Mesenchymal stem cell (in vitro differentiated cells and primary cell): Measurements from ENCODE around the gene LGI1.
A peak's percentile ranks its signal among the peaks of the same experiment; 100 is the strongest.

Experiments
- DNase-seq: peaks from one replicate; pipeline ENCODE4 v3.0.0-alpha.2; 2013
- H2AFZ ChIP-seq: one replicate; pipeline ENCODE4 v1.6.1; 2013; ENCODE audit warnings: low read depth, mild to moderate bottlenecking, control low read depth, inconsistent platforms, low read length, moderate library complexity
- H2AK5ac ChIP-seq: 2 replicates; pipeline ENCODE4 v1.6.1; 2013; ENCODE audit warnings: low read length, moderate library complexity, mild to moderate bottlenecking, inconsistent platforms; ENCODE audit not compliant: severe bottlenecking
- H2BK120ac ChIP-seq: one replicate; pipeline ENCODE4 v1.6.1; 2013; ENCODE audit warnings: low read depth, mild to moderate bottlenecking, inconsistent platforms, low read length, moderate library complexity
- H2BK12ac ChIP-seq, 2 experiments: one replicate each; pipeline ENCODE4 v1.6.1; 2013; ENCODE audit warnings: inconsistent platforms in 2 of 2, low read length in 2 of 2, mild to moderate bottlenecking in 2 of 2, moderate library complexity in 2 of 2, control low read depth in 1 of 2
- H2BK15ac ChIP-seq: one replicate; pipeline ENCODE4 v1.6.1; 2013; ENCODE audit warnings: mild to moderate bottlenecking, low read depth, inconsistent platforms; ENCODE audit not compliant: poor library complexity, severe bottlenecking
- H2BK5ac ChIP-seq: 2 replicates; pipeline ENCODE4 v1.6.1; 2013; ENCODE audit warnings: low read depth, mild to moderate bottlenecking, low read length, control low read depth, inconsistent platforms; ENCODE audit not compliant: poor library complexity, severe bottlenecking
- H3K14ac ChIP-seq, 2 experiments: one replicate each; pipeline ENCODE4 v1.6.1; 2013; ENCODE audit warnings: inconsistent platforms in 2 of 2, low read length in 2 of 2, control low read depth in 1 of 2, mild to moderate bottlenecking in 1 of 2, moderate library complexity in 1 of 2
- H3K18ac ChIP-seq, 2 experiments: one replicate each; pipeline ENCODE4 v1.6.1; 2013; ENCODE audit warnings: inconsistent platforms in 2 of 2, low read length in 2 of 2, control low read depth in 1 of 2, low read depth in 1 of 2, mild to moderate bottlenecking in 1 of 2
- H3K23ac ChIP-seq, 2 experiments: one replicate each; pipeline ENCODE4 v1.6.1; 2013; ENCODE audit warnings: inconsistent platforms in 2 of 2, low read length in 2 of 2, mild to moderate bottlenecking in 2 of 2, moderate library complexity in 2 of 2, control low read depth in 1 of 2
- H3K27ac ChIP-seq: 2 replicates; pipeline ENCODE4 v1.5.1; 2013; ENCODE audit warnings: mild to moderate bottlenecking, moderate library complexity, low read length, control low read depth, inconsistent platforms; ENCODE audit not compliant: poor library complexity, severe bottlenecking
- H3K27me3 ChIP-seq, 2 experiments: 2 replicates each; pipeline versions ENCODE4 v1.6.1 to v1.7.0; 2013; ENCODE audit warnings: low read length in 2 of 2, mild to moderate bottlenecking in 2 of 2, moderate library complexity in 2 of 2, control low read depth in 1 of 2, inconsistent platforms in 1 of 2; ENCODE audit not compliant: control insufficient read depth in 1 of 2, insufficient read depth in 1 of 2
- H3K36me3 ChIP-seq, 2 experiments: 2 replicates each; pipeline versions ENCODE4 v1.6.1 to v1.7.0; 2013; ENCODE audit warnings: low read length in 2 of 2, control low read depth in 1 of 2, inconsistent platforms in 1 of 2, low read depth in 1 of 2, mild to moderate bottlenecking in 1 of 2; ENCODE audit not compliant: insufficient read depth in 2 of 2, control insufficient read depth in 1 of 2
- H3K4ac ChIP-seq, 2 experiments: one replicate each; pipeline ENCODE4 v1.6.1; 2013; ENCODE audit warnings: inconsistent platforms in 2 of 2, low read length in 2 of 2, mild to moderate bottlenecking in 2 of 2, moderate library complexity in 2 of 2, control low read depth in 1 of 2, low read depth in 1 of 2
- H3K4me1 ChIP-seq: 2 replicates; pipeline ENCODE4 v1.6.1; 2013; ENCODE audit warnings: low read depth, low read length, control low read depth; ENCODE audit not compliant: control insufficient read depth, insufficient read depth
- H3K4me2 ChIP-seq: 2 replicates; pipeline ENCODE4 v1.6.1; 2013; ENCODE audit warnings: low read length, mild to moderate bottlenecking, inconsistent platforms; ENCODE audit not compliant: poor library complexity, severe bottlenecking
- H3K4me3 ChIP-seq, 2 experiments: 2 replicates each; pipeline versions ENCODE4 v1.5.1 to v1.7.0; 2013; ENCODE audit warnings: low read length in 2 of 2, mild to moderate bottlenecking in 2 of 2, control low read depth in 1 of 2, low read depth in 1 of 2; ENCODE audit not compliant: insufficient read depth in 1 of 2
- H3K79me1 ChIP-seq: replicated peaks from 2 replicates; pipeline ENCODE4 v1.6.1; 2013; ENCODE audit warnings: mild to moderate bottlenecking, control low read depth, low read length, inconsistent platforms; ENCODE audit not compliant: poor library complexity, severe bottlenecking
- H3K9ac ChIP-seq: 2 replicates; pipeline ENCODE4 v1.7.0; 2013; ENCODE audit warnings: mild to moderate bottlenecking, low read length, moderate library complexity
- H3K9me3 ChIP-seq: 2 replicates; pipeline ENCODE4 v1.7.0; 2013; ENCODE audit warnings: mild to moderate bottlenecking, low read length; ENCODE audit not compliant: control insufficient read depth
- H4K8ac ChIP-seq: one replicate; pipeline ENCODE4 v1.6.1; 2013; ENCODE audit warnings: inconsistent platforms, mild to moderate bottlenecking, low read length, moderate library complexity
- H4K91ac ChIP-seq: one replicate; pipeline ENCODE4 v1.6.1; 2013; ENCODE audit warnings: mild to moderate bottlenecking, low read length, inconsistent platforms
- WGBS: methylation state at CpG from one replicate; pipeline ENCODE4 v1.1.7; 2013; ENCODE audit warnings: mixed read lengths; 5-methylcytosine and 5-hydroxymethylcytosine counted together

LGI1 gene

DNA sequence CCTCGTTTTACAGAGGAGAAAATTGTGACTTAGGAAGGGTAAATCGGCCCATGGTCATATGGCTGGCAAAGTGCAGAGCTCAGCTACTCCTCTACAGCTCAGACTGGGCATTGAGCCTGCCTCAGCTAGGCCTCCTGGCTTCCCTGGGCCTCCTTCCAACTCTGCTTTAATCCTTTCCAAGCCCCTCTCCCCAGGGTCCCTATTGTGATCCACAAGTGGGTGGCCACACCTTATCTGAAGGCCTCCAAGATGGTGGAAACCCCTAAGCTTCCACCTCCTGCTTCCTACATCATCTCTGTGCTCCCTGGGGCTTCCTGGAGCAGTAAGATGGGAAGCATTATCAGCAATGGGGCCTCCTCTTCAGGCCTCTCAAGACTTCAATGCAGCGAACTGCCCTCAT, 3.0 kb upstream of the LGI1 start:
- Histone ChIP-seq H3K36me3 (no peaks in the 10 kb centered on the region), H3K18ac (peak overlapping the region in 1 of 2 experiments; percentile 37), H4K8ac (peak overlapping the region; percentile 85), H2BK120ac (peak overlapping the region; percentile 21), H3K9me3 (no peaks in the 10 kb centered on the region), H2BK15ac (no peak overlapping the region), H3K9ac (no peak overlapping the region), H3K4me1 (peaks cover 9% of the 10 kb centered on the region), H3K79me1 (no peaks in the 10 kb centered on the region), H3K4me2 (no peak overlapping the region), H2AFZ (no peak overlapping the region), H2AK5ac (no peak overlapping the region), H3K14ac (no peak overlapping the region), H4K91ac (peak overlapping the region; percentile 69), H3K4me3 (no peak overlapping the region), H2BK12ac (peak overlapping the region in 1 of 2 experiments; percentile 23), H3K23ac (no peak overlapping the region), H2BK5ac (no peak overlapping the region), H3K27me3 (peaks cover 0 to 13% of the 10 kb centered on the region in 2 experiments), H3K4ac (no peak overlapping the region), H3K27ac (no peak overlapping the region)
- WGBS: 89% methylated on average over 3 of the region's 3 CpGs
- no peak for DNase-seq

DNA sequence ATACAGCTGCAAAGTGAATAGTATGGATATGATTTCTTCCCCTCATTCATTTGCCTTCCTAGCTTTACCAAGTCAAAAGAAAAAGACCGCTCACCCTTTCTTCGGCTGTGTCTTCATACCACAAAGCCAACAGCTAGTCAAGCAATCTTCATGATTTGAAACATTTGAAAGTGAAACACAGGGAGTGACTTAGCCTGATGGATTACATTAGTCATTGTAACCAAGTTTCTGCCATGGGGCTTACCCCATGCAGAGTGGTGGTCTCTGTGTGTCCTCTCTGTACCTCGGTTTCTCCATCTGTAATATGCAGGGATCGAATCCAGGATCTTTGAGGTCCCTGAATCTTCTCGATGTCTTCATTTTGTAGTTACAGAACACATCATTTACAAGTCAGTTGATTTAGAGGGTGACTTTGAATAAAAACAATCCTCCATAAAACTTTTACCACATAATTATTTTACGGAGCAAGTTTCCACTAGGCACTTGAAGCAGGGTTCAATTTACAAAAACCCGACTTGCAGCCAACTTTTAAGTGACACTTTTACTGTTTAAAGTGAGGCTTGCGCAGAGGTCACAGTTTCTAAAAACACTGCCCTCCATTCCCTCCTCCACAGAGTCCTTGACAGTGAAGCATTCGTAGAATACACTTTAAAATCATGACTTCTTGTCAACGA, 2.2 kb upstream of the LGI1 start:
- no peak overlapping the region for H2AFZ ChIP-seq
- peaks cover 9% of the 10 kb centered on the region for H3K4me1 ChIP-seq
- no peaks in the 10 kb centered on the region for H3K9me3 ChIP-seq
- no peak overlapping the region for H4K91ac ChIP-seq
- no peak overlapping the region for H4K8ac ChIP-seq
- H3K4me2 ChIP-seq: no peak overlapping the region
- 64% methylated on average over 8 of the region's 10 CpGs for WGBS
- no peaks in the 10 kb centered on the region for H3K79me1 ChIP-seq
- H2BK12ac ChIP-seq: no peak overlapping the region
- no peak overlapping the region for H3K9ac ChIP-seq
- no peak overlapping the region for H2BK15ac ChIP-seq
- H3K23ac ChIP-seq: no peak overlapping the region
- no peak overlapping the region for H3K14ac ChIP-seq
- H2BK5ac ChIP-seq: no peak overlapping the region
- H2BK120ac ChIP-seq: no peak overlapping the region
- no peak overlapping the region for H2AK5ac ChIP-seq
- H3K27ac ChIP-seq: no peak overlapping the region
- no peak overlapping the region for H3K4me3 ChIP-seq
- peaks cover 0 to 13% of the 10 kb centered on the region in 2 experiments for H3K27me3 ChIP-seq
- DNase-seq: peak; percentile 40
- no peak overlapping the region for H3K18ac ChIP-seq
- no peak overlapping the region for H3K4ac ChIP-seq
- no peaks in the 10 kb centered on the region for H3K36me3 ChIP-seq

DNA sequence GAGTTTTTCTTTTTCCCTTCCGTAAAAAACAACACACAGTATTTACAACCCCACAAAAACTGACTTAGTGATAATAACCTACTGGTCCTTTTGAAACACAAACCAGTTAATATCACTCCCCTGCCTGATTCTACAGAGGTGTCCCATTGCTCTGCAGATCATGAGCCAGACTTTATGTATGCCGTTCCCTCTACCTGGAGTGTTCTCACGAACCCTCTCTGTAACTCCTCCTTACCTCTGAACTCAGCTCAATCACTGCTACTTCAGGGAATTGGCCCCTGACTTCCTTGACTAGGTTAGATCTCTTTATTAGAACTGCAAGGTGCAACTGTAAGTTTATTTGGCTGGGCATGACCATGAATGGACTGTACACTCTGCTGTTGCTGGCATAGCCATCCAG, 1.6 kb upstream of the LGI1 start:
- Histone ChIP-seq H3K4me1 (peaks cover 9% of the 10 kb centered on the region), H3K18ac (no peak overlapping the region), H3K79me1 (no peaks in the 10 kb centered on the region), H3K23ac (no peak overlapping the region), H3K9me3 (no peaks in the 10 kb centered on the region), H3K9ac (no peak overlapping the region), H4K91ac (no peak overlapping the region), H3K4me3 (no peak overlapping the region), H3K4me2 (no peak overlapping the region), H3K27me3 (peaks cover 0 to 13% of the 10 kb centered on the region in 2 experiments), H3K27ac (no peak overlapping the region), H2BK12ac (peak overlapping the region in 1 of 2 experiments; percentile 38), H2AFZ (no peak overlapping the region), H3K36me3 (no peaks in the 10 kb centered on the region), H2BK15ac (no peak overlapping the region), H3K4ac (no peak overlapping the region), H2BK120ac (no peak overlapping the region), H2AK5ac (peak overlapping the region; percentile 42), H2BK5ac (no peak overlapping the region), H4K8ac (no peak overlapping the region), H3K14ac (no peak overlapping the region)
- 52% methylated on average over 3 of the region's 3 CpGs for WGBS
- no peak for DNase-seq

DNA sequence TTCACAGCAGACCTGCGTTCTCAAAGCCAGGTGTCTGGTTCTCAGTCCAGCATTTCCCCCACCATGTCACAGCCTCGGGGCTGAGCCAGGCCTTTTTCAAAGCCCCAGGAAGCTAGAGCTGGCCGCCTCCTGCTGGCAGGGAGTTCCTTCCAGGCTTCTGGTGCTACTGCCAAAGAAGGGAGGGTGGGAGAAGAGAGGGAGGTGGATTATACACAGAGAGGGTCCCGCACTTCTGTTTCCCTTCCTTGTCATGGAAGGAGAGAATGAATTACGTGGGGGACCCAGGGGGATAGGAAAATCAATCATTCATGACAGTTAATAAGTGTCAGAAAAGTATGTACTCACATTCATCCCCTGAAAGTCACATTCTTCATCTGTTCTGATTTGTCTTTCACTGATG, 600 bp upstream of the LGI1 start:
- no peak overlapping the region for H3K4me3 ChIP-seq
- H2BK15ac ChIP-seq: no peak overlapping the region
- H3K9ac ChIP-seq: peak overlapping the region; percentile 40
- peak overlapping the region; percentile 29 for H2AK5ac ChIP-seq
- H3K14ac ChIP-seq: no peak overlapping the region
- H3K4me1 ChIP-seq: peaks cover 7% of the 10 kb centered on the region
- H2BK120ac ChIP-seq: no peak overlapping the region
- no peaks in the 10 kb centered on the region for H3K9me3 ChIP-seq
- 26% methylated on average over 4 of the region's 5 CpGs for WGBS
- peak overlapping the region in 1 of 2 experiments; percentile 16 for H3K4ac ChIP-seq
- H3K36me3 ChIP-seq: no peaks in the 10 kb centered on the region
- H2BK12ac ChIP-seq: peak overlapping the region in 1 of 2 experiments; percentile 42
- H4K91ac ChIP-seq: no peak overlapping the region
- H3K18ac ChIP-seq: peak overlapping the region; percentile 6 to 29
- H4K8ac ChIP-seq: peak overlapping the region; percentile 42
- H2AFZ ChIP-seq: no peak overlapping the region
- no peak overlapping the region for H3K23ac ChIP-seq
- H3K79me1 ChIP-seq: no peaks in the 10 kb centered on the region
- peaks cover 0 to 13% of the 10 kb centered on the region in 2 experiments for H3K27me3 ChIP-seq
- H2BK5ac ChIP-seq: no peak overlapping the region
- no peak for DNase-seq
- no peak overlapping the region for H3K4me2 ChIP-seq
- H3K27ac ChIP-seq: no peak overlapping the region
